Activated T-cell treated with anti-CD3 and anti-CD28 coated beads for 4 hours (primary cell): ENCODE results near the gene GYS2.
A peak's percentile ranks its signal among the peaks of the same experiment; 100 is the strongest.
"Not testable (repeated sequence)": the region's sequence is repeated elsewhere in the genome, so short reads cannot be mapped to it uniquely, and the experiment has no call there.

Experiments
- DNase-seq: peaks from one replicate; pipeline ENCODE4 v3.0.0-alpha.2; 2020

GYS2 gene

GRCh38 chr12:21604245-21605101, at the start of gene GYS2:
Gene GYS2, minus strand, starts transcription at chr12:21604847. Its CDS starts 255 bp downstream, at chr12:21604592.
- DNase-seq: no peak

DNA sequence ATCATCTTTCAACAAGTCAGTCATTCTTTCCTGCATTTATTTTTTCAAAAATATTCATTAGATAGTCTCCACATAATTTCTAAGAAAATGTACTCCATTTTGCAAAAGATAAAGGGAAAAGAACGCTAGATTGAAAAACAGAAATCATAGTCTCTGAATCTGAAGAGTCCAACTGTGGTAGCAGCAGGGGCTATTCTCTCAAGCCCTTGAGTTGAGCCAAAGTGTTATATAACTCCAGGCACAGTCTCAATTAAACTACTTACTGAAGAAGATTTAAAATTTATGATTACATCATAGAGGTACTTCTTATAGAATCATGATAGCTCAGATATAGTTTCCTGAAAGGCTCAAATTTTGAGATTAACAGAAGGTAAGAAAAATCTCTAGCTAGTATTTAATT, 47.2 kb upstream of the GYS2 start:
- DNase-seq: no peak

- no peak for DNase-seq
Measured at GRCh38 chr12:21650997-21651396, 46.4 kb upstream of the GYS2 start.

- DNase-seq: no peak
Measured at GRCh38 chr12:21649034-21649433, 44.4 kb upstream of the GYS2 start.

GRCh38 chr12:21648378-21648777, 43.7 kb upstream of the GYS2 start:
- no peak for DNase-seq

DNA sequence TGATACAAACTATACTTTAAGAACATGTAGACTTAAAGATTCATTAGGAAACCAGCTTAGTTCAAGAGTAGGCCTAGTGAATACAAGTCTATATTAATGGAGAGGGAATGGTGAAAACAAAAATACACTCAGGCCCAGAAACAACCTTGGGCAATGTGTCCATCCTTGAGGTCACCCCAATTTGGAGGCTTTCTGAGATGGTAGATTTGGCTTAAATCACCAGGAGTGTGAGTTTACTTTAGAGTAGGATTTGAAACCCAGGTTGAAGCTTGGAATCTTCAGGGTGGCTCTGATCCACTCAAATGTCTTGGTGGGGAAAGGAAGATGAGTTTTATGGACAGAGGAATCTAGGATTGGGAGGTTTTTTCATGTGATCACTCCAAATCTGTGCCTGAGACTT, 42.5 kb upstream of the GYS2 start:
- no peak for DNase-seq

GRCh38 chr12:21645041-21645500, 40.4 kb upstream of the GYS2 start:
- not testable (repeated sequence) for DNase-seq

GRCh38 chr12:21644516-21644915, 39.9 kb upstream of the GYS2 start:
- no peak for DNase-seq

DNA sequence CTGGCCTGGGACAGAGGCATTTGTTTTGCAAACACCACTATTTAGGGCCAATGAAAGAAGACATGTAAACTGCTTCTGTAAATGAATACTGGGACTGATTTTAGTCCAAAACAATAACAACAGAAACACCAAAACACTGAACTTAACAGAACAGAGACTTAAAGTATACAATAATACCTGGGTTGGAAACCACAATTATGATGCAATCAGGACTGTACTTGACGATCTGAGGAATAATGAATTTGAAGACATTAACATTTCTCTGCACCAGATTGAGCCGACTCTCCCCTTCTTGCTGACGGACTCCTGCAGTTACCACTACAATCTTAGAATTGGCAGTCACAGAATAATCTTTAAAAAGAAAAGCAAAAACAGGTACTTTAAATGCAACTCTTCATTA, 39.1 kb upstream of the GYS2 start:
- DNase-seq: no peak

DNA sequence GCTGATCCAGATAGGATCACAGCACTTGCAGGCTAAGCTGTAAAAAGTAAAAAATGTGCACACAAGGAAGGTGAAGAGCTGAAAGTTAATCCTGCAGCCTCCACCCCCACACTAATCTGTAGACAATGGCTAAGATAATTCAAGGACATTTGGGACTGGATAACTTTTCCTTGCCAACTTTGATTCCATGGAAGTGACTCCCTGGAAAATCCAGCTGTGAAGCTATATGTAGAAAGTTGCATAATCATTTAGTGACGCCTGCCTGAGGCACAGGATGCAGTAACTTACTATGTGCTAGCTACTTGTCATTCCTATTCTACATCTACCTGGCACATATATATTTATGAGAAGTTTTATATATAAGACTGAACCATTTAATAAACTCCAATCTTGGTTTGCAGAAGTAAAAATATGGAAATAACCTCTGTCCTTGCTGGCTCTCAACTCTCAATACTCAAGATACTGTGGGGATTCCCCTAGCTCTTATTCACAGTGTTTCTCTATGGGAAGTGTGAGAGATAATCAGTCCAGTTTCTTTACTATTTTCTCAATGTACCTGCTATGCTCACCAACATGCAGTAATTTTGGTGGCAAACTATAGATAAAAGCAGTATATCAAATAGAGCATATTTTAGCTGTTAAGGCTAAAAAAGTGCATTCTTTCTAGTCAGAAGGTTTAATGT, 38.2 kb upstream of the GYS2 start:
- no peak for DNase-seq

- no peak for DNase-seq
Measured at GRCh38 chr12:21638054-21638891, 33.6 kb upstream of the GYS2 start.

- DNase-seq: no peak
Measured at GRCh38 chr12:21634245-21634644, 29.6 kb upstream of the GYS2 start.

DNA sequence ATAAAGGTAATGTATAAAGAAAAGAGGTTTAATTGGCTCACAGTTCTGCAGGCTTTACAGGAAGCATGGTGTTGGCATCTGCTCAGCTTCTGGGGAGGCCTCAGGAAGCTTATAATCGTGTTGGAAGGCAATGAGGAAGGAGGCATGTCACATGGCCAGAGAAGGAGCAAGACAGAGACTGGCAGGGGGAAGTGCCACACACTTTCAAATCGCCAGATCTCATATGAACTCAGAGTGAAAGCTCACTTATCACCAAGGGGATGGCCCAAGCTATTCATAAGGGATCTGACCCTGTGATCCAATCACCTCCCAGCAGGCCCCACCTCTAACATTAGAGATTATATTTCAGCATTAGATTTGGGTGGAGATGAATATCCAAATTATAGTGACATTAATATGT, 26.7 kb upstream of the GYS2 start:
- DNase-seq: no peak

GRCh38 chr12:21627924-21628323, 23.3 kb upstream of the GYS2 start:
- no peak for DNase-seq

GRCh38 chr12:21618566-21618965, 13.9 kb upstream of the GYS2 start:
- no peak for DNase-seq

DNA sequence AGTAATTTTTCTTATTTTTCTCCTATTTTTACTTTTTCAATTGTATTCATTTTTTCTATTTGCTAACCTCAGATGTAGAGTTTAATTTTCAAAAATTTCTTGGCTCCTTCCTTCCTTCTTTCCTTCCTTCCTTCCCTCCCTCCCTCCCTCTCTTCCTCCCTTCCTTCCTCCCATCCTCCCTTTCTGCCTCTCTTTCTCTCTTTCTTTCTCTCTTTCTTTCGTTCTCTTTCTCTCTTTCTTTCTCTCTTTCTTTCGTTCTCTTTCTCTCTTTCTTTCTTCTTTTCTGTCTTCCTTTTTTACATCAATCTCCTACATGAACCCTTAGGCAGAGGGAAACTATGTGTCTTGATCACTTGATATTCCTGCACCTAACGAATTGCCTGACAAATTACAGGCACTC, 12.4 kb upstream of the GYS2 start:
- DNase-seq: no peak

DNA sequence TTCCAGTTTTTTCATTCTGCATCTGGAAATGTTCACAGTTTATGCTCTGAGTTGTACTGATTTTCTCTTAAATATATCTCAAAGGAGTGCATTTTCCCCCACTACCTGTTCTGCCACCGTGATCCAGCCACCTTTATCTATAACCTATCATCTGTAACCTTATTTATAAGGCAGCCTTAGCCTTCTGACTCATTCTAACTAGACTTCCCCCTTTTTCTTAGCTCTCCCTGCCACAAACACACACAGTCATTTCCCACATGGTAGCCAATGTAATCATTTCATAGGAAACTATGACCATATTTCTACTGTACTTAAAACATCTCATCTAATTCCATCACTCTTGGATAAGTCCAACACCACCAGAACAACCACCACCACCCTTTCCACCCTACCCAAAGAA, 10.8 kb upstream of the GYS2 start:
- DNase-seq: peak; percentile 1

DNA sequence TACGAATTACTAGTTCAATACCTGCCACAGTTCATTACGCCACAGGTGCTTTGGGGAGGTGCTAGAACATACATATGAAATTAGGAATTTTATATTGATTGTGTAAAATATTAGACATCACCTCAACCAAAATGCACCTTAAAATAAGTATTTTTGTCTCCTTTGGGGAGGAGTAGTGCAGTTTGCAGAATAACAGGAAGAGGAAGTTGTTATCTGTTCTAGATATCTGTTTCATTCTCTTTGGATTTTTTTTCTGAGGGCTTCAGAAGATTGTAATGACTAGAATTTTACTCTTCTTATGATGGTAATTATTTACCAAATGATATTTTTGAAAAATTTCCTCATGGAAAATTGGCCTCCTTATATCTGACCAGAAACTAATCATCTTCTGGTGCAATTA, 9.9 kb upstream of the GYS2 start:
- no peak for DNase-seq

DNA sequence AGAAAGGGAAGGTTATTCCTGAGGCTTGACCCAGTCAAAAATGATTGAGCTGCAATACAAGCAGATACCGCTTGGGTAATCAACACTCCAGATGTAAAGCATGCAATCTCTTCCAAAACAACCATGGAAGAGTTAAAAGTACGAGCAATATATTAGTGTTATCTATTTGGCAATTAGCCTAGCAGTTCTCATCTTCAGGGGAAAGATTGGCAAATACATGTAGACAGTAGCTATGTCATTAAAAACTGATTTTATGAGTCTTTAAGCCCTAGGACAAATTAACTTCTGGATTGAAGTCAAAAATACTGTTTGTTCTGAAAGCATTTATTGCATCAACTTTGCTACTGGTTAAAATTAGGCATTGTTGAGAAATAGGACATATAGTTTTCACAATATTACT, 9.3 kb upstream of the GYS2 start:
- no peak for DNase-seq

- no peak for DNase-seq
Measured at GRCh38 chr12:21608196-21608595, 3.5 kb upstream of the GYS2 start.

- DNase-seq: no peak
Measured at GRCh38 chr12:21607701-21608100, 3.1 kb upstream of the GYS2 start.

DNA sequence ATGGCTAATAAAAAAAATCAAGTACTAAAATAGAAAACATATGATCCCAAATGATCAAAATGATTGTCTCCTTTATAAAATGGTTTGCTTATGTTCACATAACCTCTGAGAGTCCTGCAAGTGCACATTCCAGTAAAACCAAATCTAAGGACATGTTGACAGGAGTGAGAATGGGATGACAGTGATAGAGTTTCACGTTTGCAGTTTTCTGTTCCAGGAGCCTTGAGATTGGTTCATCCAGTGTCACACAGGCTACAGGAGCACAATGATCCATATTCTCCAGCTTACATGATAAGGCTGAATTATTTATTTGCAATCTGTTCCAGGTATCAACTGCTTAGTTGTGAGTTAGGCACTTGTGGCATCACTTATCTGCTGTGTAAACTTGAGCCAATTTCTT, 1.5 kb upstream of the GYS2 start:
- no peak for DNase-seq

DNA sequence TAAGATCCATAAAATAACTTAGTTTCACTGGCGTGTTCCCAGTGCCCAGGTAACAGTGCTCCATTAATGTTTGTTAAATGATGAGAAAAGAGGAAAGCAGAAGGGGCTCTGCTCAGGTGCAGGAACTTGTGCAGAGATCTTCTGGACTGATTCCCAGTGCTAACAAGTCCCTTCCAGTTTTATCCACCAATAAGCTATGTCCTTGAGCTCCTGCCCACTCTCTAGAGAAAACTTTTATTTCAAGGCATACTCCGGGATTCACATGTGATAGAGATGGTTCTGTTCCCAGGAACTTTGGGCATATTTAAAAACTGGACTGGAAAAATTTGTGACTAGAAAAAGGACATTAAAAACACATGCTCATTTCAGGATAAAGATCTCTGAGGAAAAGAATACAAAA, 1.9 kb downstream of the GYS2 start:
- no peak for DNase-seq

- DNase-seq: no peak
Measured at GRCh38 chr12:21600196-21600595, 4.5 kb downstream of the GYS2 start.
